H9 (cell line): ENCODE measurements around the gene MBNL1. TPM values are rescaled to one million over a fixed set of nuclear protein-coding genes. Genes with fewer than 3 reads are reported as not detected.

ENCODE experiments used
- DNase-seq: peaks from one replicate; pipeline ENCODE4 v3.0.0-alpha.2; 2017
- H2AFZ ChIP-seq: one replicate; pipeline ENCODE4 v1.6.1; 2013; ENCODE audit warnings: mild to moderate bottlenecking, low read length, control low read depth, moderate library complexity
- H2AK5ac ChIP-seq: 2 replicates; pipeline ENCODE4 v1.6.1; 2013; ENCODE audit warnings: low read length, control low read depth, mixed read lengths; ENCODE audit not compliant: insufficient read length
- H2BK120ac ChIP-seq: one replicate; pipeline ENCODE4 v1.6.1; 2013; ENCODE audit warnings: low read depth, mild to moderate bottlenecking, low read length, control low read depth, inconsistent platforms; ENCODE audit not compliant: poor library complexity, severe bottlenecking
- H2BK12ac ChIP-seq: 2 replicates; pipeline ENCODE4 v1.6.1; 2013; ENCODE audit warnings: low read length, control low read depth, mixed read lengths, low read depth; ENCODE audit not compliant: insufficient read length
- H2BK15ac ChIP-seq: 2 replicates; pipeline ENCODE4 v1.6.1; 2013; ENCODE audit warnings: low read depth, low read length, control low read depth
- H2BK20ac ChIP-seq: one replicate; pipeline ENCODE4 v1.6.1; 2013; ENCODE audit warnings: low read depth, mild to moderate bottlenecking, low read length, control low read depth, inconsistent platforms; ENCODE audit not compliant: poor library complexity, severe bottlenecking
- H2BK5ac ChIP-seq: 2 replicates; pipeline ENCODE4 v1.6.1; 2013; ENCODE audit warnings: low read length, control low read depth, mixed read lengths; ENCODE audit not compliant: insufficient read length
- H3K14ac ChIP-seq: 2 replicates; pipeline ENCODE4 v1.6.1; 2013; ENCODE audit warnings: low read length, control low read depth; ENCODE audit not compliant: insufficient read depth
- H3K18ac ChIP-seq: 2 replicates; pipeline ENCODE4 v1.6.1; 2013; ENCODE audit warnings: low read depth, mild to moderate bottlenecking, mixed read lengths, low read length, control low read depth; ENCODE audit not compliant: insufficient read length
- H3K23ac ChIP-seq: 2 replicates; pipeline ENCODE4 v1.6.1; 2013; ENCODE audit warnings: low read length, control low read depth, mixed read lengths, low read depth; ENCODE audit not compliant: insufficient read length
- H3K23me2 ChIP-seq: 2 replicates; pipeline ENCODE4 v1.6.1; 2013; ENCODE audit warnings: low read depth, mild to moderate bottlenecking, mixed read lengths, low read length, control low read depth; ENCODE audit not compliant: insufficient read length, poor library complexity, severe bottlenecking
- H3K27ac ChIP-seq: 2 replicates; pipeline ENCODE4 v1.5.1; 2013; ENCODE audit warnings: low read length, control low read depth, mixed read lengths, low read depth; ENCODE audit not compliant: insufficient read length
- H3K27me3 ChIP-seq: 2 replicates; pipeline ENCODE4 v1.6.1; 2013; ENCODE audit warnings: low read length, control low read depth, inconsistent platforms; ENCODE audit not compliant: insufficient read depth
- H3K4ac ChIP-seq: 2 replicates; pipeline ENCODE4 v1.6.1; 2013; ENCODE audit warnings: low read depth, mild to moderate bottlenecking, control low read depth, inconsistent platforms, low read length, moderate library complexity
- H3K4me1 ChIP-seq: 2 replicates; pipeline ENCODE4 v1.6.1; 2013; ENCODE audit warnings: low read length, control low read depth, inconsistent platforms; ENCODE audit not compliant: insufficient read depth
- H3K4me2 ChIP-seq: 2 replicates; pipeline ENCODE4 v1.6.1; 2013; ENCODE audit warnings: low read length, control low read depth, mixed read lengths; ENCODE audit not compliant: insufficient read length, insufficient read depth
- H3K56ac ChIP-seq: 2 replicates; pipeline ENCODE4 v1.6.1; 2013; ENCODE audit warnings: low read depth, mild to moderate bottlenecking, mixed read lengths, low read length, control low read depth; ENCODE audit not compliant: insufficient read length
- H3K79me1 ChIP-seq: 2 replicates; pipeline ENCODE4 v1.6.1; 2013; ENCODE audit warnings: low read depth, mild to moderate bottlenecking, moderate library complexity, low read length, control low read depth, inconsistent platforms; ENCODE audit not compliant: insufficient read depth, poor library complexity, severe bottlenecking
- H3K79me2 ChIP-seq: 2 replicates; pipeline ENCODE4 v1.6.1; 2013; ENCODE audit warnings: low read length, control low read depth, inconsistent platforms; ENCODE audit not compliant: insufficient read depth
- H3K9ac ChIP-seq: 2 replicates; pipeline ENCODE4 v1.6.1; 2013; ENCODE audit warnings: low read length, control low read depth, mixed read lengths; ENCODE audit not compliant: insufficient read length; ENCODE audit errors: extremely low read depth
- H3K9me3 ChIP-seq: one replicate; pipeline ENCODE4 v1.6.1; 2013; ENCODE audit warnings: low read depth, low read length, inconsistent platforms; ENCODE audit not compliant: control insufficient read depth
- H3T11ph ChIP-seq: one replicate; pipeline ENCODE4 v1.6.1; 2013; ENCODE audit warnings: mild to moderate bottlenecking, low read length, control low read depth, inconsistent platforms
- H4K20me1 ChIP-seq: one replicate; pipeline ENCODE4 v1.6.1; 2013; ENCODE audit not compliant: control insufficient read depth, insufficient read length, insufficient read depth
- H4K5ac ChIP-seq: 2 replicates; pipeline ENCODE4 v1.6.1; 2013; ENCODE audit warnings: low read depth, mild to moderate bottlenecking, mixed read lengths, low read length, control low read depth; ENCODE audit not compliant: insufficient read length
- H4K8ac ChIP-seq: replicated peaks from 2 replicates; pipeline ENCODE4 v1.6.1; 2013; ENCODE audit warnings: low read length, control low read depth, mixed read lengths, low read depth; ENCODE audit not compliant: insufficient read length
- H4K91ac ChIP-seq: 2 replicates; pipeline ENCODE4 v1.6.1; 2013; ENCODE audit warnings: low read depth, mild to moderate bottlenecking, moderate library complexity, mixed read lengths, low read length, control low read depth; ENCODE audit not compliant: insufficient read length
- H3K27ac Mint-ChIP-seq, 3 experiments: 2 replicates in 2 of 3; 3 replicates in 1 of 3; pipeline ENCODE4 v1.8.0; 2020 to 2021; ENCODE audit warnings: mixed read lengths in 3 of 3, mild to moderate bottlenecking in 1 of 3, moderate library complexity in 1 of 3
- H3K27me3 Mint-ChIP-seq: 2 replicates; pipeline ENCODE4 v1.8.0; 2021; ENCODE audit warnings: low read depth, mild to moderate bottlenecking, moderate library complexity, mixed read lengths
- H3K36me3 Mint-ChIP-seq, 3 experiments: 2 replicates in 2 of 3; 3 replicates in 1 of 3; pipeline ENCODE4 v1.8.0; 2020 to 2021; ENCODE audit warnings: low read depth in 3 of 3, mixed read lengths in 3 of 3; ENCODE audit not compliant: insufficient read depth in 1 of 3
- H3K4me1 Mint-ChIP-seq, 2 experiments: 2 replicates each; pipeline ENCODE4 v1.8.0; 2020; ENCODE audit warnings: mixed read lengths in 2 of 2
- H3K4me3 Mint-ChIP-seq, 2 experiments: 2 replicates in 1 of 2; 3 replicates in 1 of 2; pipeline ENCODE4 v1.8.0; 2020 to 2021; ENCODE audit warnings: mild to moderate bottlenecking in 2 of 2, mixed read lengths in 2 of 2, moderate library complexity in 1 of 2
- H3K9me3 Mint-ChIP-seq, 2 experiments: 2 replicates in 1 of 2; 3 replicates in 1 of 2; pipeline ENCODE4 v1.8.0; 2020; ENCODE audit warnings: mild to moderate bottlenecking in 2 of 2, mixed read lengths in 2 of 2, moderate library complexity in 1 of 2
- WGBS: extraction: QIAGEN DNeasy Blood & Tissue Kit; methylation state at CpG from one replicate; pipeline ENCODE4 v1.1.7; 2013; ENCODE audit warnings: missing lambda C conversion rate, low lambda C conversion rate, mixed read lengths; ENCODE audit not compliant: insufficient read length; ENCODE audit errors: extremely low coverage; 5-methylcytosine and 5-hydroxymethylcytosine counted together
- total RNA-seq: library from RNA; stranded (reverse); gene quantifications from 2 replicates; pipeline ENCODE4 v1.2.1, GENCODE V29; 2021
- TF ChIP-seq, protein P1 (sequence below): fragments of 200-600 bp; sonication (generic); conservative IDR thresholded peaks from 3 replicates; pipeline ENCODE4 v1.8.0; 2021; ENCODE audit warnings: antibody characterized with exemption, mild to moderate bottlenecking

The MBNL1 gene
- total RNA-seq, 1 experiment from 2014 or later, result 14.9 TPM

DNA sequence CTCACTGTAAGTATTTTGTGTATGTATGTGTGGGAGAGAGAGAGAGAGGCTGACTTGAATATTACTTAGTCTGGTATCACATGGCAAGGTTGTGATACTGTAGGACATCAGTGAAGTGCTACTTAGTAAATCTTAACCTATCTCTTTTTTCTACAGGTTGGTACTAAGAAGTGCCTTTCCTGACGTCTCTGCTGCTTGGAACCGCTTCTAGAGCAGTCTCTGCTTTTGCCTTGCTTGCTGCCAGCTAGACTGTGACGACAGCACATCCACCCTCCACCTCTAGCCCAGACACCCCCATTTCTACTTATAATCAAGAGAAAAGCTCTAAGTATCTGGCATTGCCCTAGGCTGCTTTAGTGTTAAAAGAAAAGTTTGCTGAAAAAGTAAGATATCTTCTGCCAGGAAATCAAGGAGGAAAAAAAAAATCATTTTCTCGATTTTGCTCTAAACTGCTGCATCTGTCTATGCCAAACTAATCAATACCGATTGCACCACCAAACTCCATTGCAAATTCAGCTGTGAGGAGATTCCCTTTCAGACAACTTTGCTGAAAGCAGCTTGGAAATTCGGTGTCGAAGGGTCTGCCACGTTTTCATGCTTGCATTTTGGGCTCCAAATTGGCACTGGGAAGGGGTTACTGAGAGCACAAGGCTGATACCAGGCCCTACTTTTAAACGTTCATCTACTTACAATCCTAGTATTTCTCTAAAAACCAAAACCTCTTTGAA lies 30.7 kb downstream of the MBNL1 start:
- H3K56ac ChIP-seq, result no peak overlapping the region
- Mint-ChIP-seq H3K9me3 (no peaks in the 10 kb centered on the region), H3K27me3 (no peaks in the 10 kb centered on the region), H3K4me3 (no peak overlapping the region), H3K27ac (peak overlapping the region; percentile 76 to 96 (median 94); a peak in 6 of 7 replicates), H3K36me3 (no peaks in the 10 kb centered on the region), H3K4me1 (peaks cover 60 to 61% of the 10 kb centered on the region in 2 experiments)
- peaks cover 5% of the 10 kb centered on the region; the same call in 1 of the 2 replicates for H3K79me2 ChIP-seq
- no CpG with 5 or more reads among the region's 9 CpGs for WGBS
- peak overlapping the region; percentile 5 for H3K27ac ChIP-seq
- no peak overlapping the region for H3K4ac ChIP-seq
- no peak overlapping the region for H4K5ac ChIP-seq
- no peak overlapping the region for H3K23ac ChIP-seq
- H3K9ac ChIP-seq, result no peak overlapping the region
- no peaks in the 10 kb centered on the region for H4K20me1 ChIP-seq
- H4K8ac ChIP-seq, result no peak overlapping the region
- TF ChIP-seq, protein P1, sequence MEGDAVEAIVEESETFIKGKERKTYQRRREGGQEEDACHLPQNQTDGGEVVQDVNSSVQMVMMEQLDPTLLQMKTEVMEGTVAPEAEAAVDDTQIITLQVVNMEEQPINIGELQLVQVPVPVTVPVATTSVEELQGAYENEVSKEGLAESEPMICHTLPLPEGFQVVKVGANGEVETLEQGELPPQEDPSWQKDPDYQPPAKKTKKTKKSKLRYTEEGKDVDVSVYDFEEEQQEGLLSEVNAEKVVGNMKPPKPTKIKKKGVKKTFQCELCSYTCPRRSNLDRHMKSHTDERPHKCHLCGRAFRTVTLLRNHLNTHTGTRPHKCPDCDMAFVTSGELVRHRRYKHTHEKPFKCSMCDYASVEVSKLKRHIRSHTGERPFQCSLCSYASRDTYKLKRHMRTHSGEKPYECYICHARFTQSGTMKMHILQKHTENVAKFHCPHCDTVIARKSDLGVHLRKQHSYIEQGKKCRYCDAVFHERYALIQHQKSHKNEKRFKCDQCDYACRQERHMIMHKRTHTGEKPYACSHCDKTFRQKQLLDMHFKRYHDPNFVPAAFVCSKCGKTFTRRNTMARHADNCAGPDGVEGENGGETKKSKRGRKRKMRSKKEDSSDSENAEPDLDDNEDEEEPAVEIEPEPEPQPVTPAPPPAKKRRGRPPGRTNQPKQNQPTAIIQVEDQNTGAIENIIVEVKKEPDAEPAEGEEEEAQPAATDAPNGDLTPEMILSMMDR, result no peak
- no peaks in the 10 kb centered on the region for H3K79me1 ChIP-seq
- no peak overlapping the region for H2AK5ac ChIP-seq
- H3K4me1 ChIP-seq, result peaks cover 4% of the 10 kb centered on the region; the same call in 1 of the 2 replicates
- H2BK12ac ChIP-seq, result no peak overlapping the region
- no peak overlapping the region for H2BK20ac ChIP-seq
- no peak overlapping the region for H2BK15ac ChIP-seq
- no peak overlapping the region for H3K4me2 ChIP-seq
- H3K27me3 ChIP-seq, result no peaks in the 10 kb centered on the region
- H3T11ph ChIP-seq, result no peak overlapping the region
- H3K9me3 ChIP-seq, result no peaks in the 10 kb centered on the region
- no peak overlapping the region for H2AFZ ChIP-seq
- no peak for DNase-seq
- no peak overlapping the region for H4K91ac ChIP-seq
- H3K14ac ChIP-seq, result no peak overlapping the region
- H2BK120ac ChIP-seq, result no peak overlapping the region
- H3K18ac ChIP-seq, result no peak overlapping the region
- H3K23me2 ChIP-seq, result no peaks in the 10 kb centered on the region
- no peak overlapping the region for H2BK5ac ChIP-seq
